Lower lobe of right lung (tissue), 2 donors: ENCODE data around the gene GDF9. TPM values are rescaled to one million over a fixed set of nuclear protein-coding genes. Genes with fewer than 3 reads are reported as not detected.
"Not testable (repeated sequence)": the region's sequence is repeated elsewhere in the genome, so short reads cannot be mapped to it uniquely, and the experiment has no call there.

ENCODE experiments used
- ATAC-seq, 2 donors: fragments of 200-7000 bp; cut with Tn5 transposase; one replicate each; pipeline ENCODE4 v1.9.1; 2020 to 2022; ENCODE audit warnings: mild to moderate bottlenecking in 2 of 2, moderate library complexity in 2 of 2
- DNase-seq: peaks from one replicate; pipeline ENCODE4 v3.0.0-alpha.2; 2020
- H3K27ac ChIP-seq: fragments of 200-600 bp; one replicate; pipeline ENCODE4 v1.8.0; 2022
- H3K27me3 ChIP-seq: fragments of 200-600 bp; one replicate; pipeline ENCODE4 v1.8.0; 2022; ENCODE audit warnings: low read depth
- H3K36me3 ChIP-seq: fragments of 200-600 bp; one replicate; pipeline ENCODE4 v1.8.0; 2022; ENCODE audit warnings: mild to moderate bottlenecking
- H3K4me1 ChIP-seq: fragments of 200-600 bp; one replicate; pipeline ENCODE4 v1.8.0; 2022
- H3K4me3 ChIP-seq: fragments of 200-600 bp; one replicate; pipeline ENCODE4 v1.8.0; 2022; ENCODE audit warnings: mild to moderate bottlenecking
- H3K9me3 ChIP-seq: fragments of 200-600 bp; one replicate; pipeline ENCODE4 v1.8.0; 2022
- CTCF ChIP-seq: fragments of 200-600 bp; IDR thresholded peaks from one replicate; pipeline ENCODE4 v1.8.0; 2022; ENCODE audit warnings: antibody characterized with exemption, mild to moderate bottlenecking
- intact Hi-C: fragments of 100-400 bp; cut with DNase I; formaldehyde crosslinking; loops from one replicate; pipeline ENCODE4 v1.11.0; 2022
- total RNA-seq: library from RNA; stranded (reverse); fragmentation: NEBNext Ultra II Directional; extraction: Animal tissue kit (Norgen Biotek cat#: 25700); gene quantifications from one replicate; pipeline ENCODE4 v1.2.1, GENCODE V29; 2021
- donor health status: DM: no; HTN: yes; CAD: no; lungs with severe emphysema.

GDF9 gene
- total RNA-seq, 1 donor from 2014 or later = 0.15 TPM

- DNase-seq (no peak), ATAC-seq (no peak)
- no peaks in the 10 kb centered on the region for H3K27me3 ChIP-seq
- TF ChIP-seq CTCF = no peak
- H3K27ac ChIP-seq = peak overlapping the region; percentile 93
- intact Hi-C loops = no loop called here
- peak overlapping the region; percentile 83 for H3K4me3 ChIP-seq
- H3K9me3 ChIP-seq = no peaks in the 10 kb centered on the region
- peaks cover 37% of the 10 kb centered on the region for H3K36me3 ChIP-seq
- H3K4me1 ChIP-seq = peaks cover 22% of the 10 kb centered on the region
Measured at GRCh38 chr5:132867046-132867451, 780 bp upstream of the GDF9 start.

GRCh38 chr5:132865668-132866341, 464 bp downstream of the GDF9 start:
- no peak for DNase-seq
- H3K9me3 ChIP-seq = no peaks in the 10 kb centered on the region
- peak overlapping the region; percentile 83 for H3K4me3 ChIP-seq
- no peak for TF ChIP-seq CTCF
- H3K36me3 ChIP-seq = peaks cover 33% of the 10 kb centered on the region
- no peaks in the 10 kb centered on the region for H3K27me3 ChIP-seq
- intact Hi-C loops = no loop called here
- peak overlapping the region; percentile 93 for H3K27ac ChIP-seq
- ATAC-seq = peak; percentile 74 to 75
- H3K4me1 ChIP-seq = peaks cover 22% of the 10 kb centered on the region

GRCh38 chr5:132860742-132861141, 5.5 kb downstream of the GDF9 start:
- H3K36me3 ChIP-seq = no peaks in the 10 kb centered on the region
- DNase-seq (no peak), ATAC-seq (no peak)
- no peak overlapping the region for H3K4me3 ChIP-seq
- intact Hi-C loops = no loop called here
- no peaks in the 10 kb centered on the region for H3K9me3 ChIP-seq
- no peaks in the 10 kb centered on the region for H3K27me3 ChIP-seq
- TF ChIP-seq CTCF = no peak
- H3K4me1 ChIP-seq = peaks cover 4% of the 10 kb centered on the region
- no peak overlapping the region for H3K27ac ChIP-seq

- Histone ChIP-seq H3K4me3 (no peak overlapping the region), H3K27me3 (no peaks in the 10 kb centered on the region), H3K9me3 (no peaks in the 10 kb centered on the region), H3K27ac (no peak overlapping the region), H3K4me1 (no peaks in the 10 kb centered on the region), H3K36me3 (no peaks in the 10 kb centered on the region)
- intact Hi-C loops = no loop called here
- TF ChIP-seq CTCF = no peak
- ATAC-seq (no peak), DNase-seq (no peak)
Measured at GRCh38 chr5:132859889-132860437, 6.3 kb downstream of the GDF9 start.

- no peak for ATAC-seq
- no peak for DNase-seq
- TF ChIP-seq CTCF = no peak
Measured at GRCh38 chr5:132856011-132856410, 10.3 kb downstream of the GDF9 start.

GRCh38 chr5:132854992-132855391, 11.3 kb downstream of the GDF9 start:
- H3K36me3 ChIP-seq, H3K4me3 ChIP-seq, H3K4me1 ChIP-seq, intact Hi-C loops, H3K27me3 ChIP-seq, ATAC-seq, H3K27ac ChIP-seq, DNase-seq, H3K9me3 ChIP-seq: not testable (repeated sequence)

More at GRCh38 chr5:132856011-132856410, 10.3 kb downstream of the GDF9 start:
- H3K27ac ChIP-seq = no peak overlapping the region
- H3K9me3 ChIP-seq = no peaks in the 10 kb centered on the region
- H3K27me3 ChIP-seq = no peaks in the 10 kb centered on the region
- H3K4me1 ChIP-seq = peaks cover 9% of the 10 kb centered on the region
- intact Hi-C loops = no loop called here
- no peaks in the 10 kb centered on the region for H3K36me3 ChIP-seq
- H3K4me3 ChIP-seq = no peak overlapping the region
